ENCODE results near the gene OLA1.

DNA sequence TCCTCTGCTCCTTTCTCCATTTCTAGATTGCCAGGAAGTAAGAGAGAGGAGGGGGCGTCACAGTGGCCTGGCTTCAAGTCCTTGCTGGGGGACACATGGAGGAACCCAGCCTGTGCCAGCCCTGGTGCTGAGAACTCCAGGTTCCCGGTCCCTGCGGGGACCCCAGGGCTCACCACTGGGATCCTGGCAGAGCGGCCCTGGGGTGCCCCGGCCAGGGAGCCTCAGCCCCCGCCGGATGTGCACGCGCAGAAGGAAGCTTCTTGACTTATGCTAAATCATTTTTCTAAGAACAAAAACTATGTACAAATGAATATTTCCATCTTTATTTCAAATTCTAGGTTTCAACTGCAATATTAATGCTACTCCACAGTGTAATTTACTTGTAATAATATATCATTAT, 200.6 kb downstream of the OLA1 start:
- TF ChIP-seq CTCF (IDR thresholded peaks at IDR 0.05; ENCODE audit: low read length), result no peak
- TF ChIP-seq EZH2 (optimal IDR thresholded peaks at IDR 0.05; ENCODE audit: low read depth, low read length), result no peak
- TF ChIP-seq EZH2phosphoT487 (IDR thresholded peaks at IDR 0.05; ENCODE audit: low read length), result no peak
